Heart right ventricle (tissue), 16 donors: ENCODE measurements around the gene ADAMTS3. TPM values are rescaled to one million over a fixed set of nuclear protein-coding genes. Genes with fewer than 3 reads are reported as not detected.

Experiments
- ATAC-seq, 8 donors: fragments of 200-7000 bp; cut with Tn5 transposase; one replicate each; pipeline ENCODE4 v1.9.1; 2020; ENCODE audit warnings: mild to moderate bottlenecking in 8 of 8, moderate library complexity in 8 of 8, moderate number of reproducible peaks in 1 of 8
- DNase-seq, 2 donors: peaks; one replicate each; pipeline ENCODE4 v3.0.0-alpha.2; 2020
- H3K27ac ChIP-seq, 10 donors: fragments of 200-600 bp; sonication (generic) in 2 of 10; one replicate each; pipeline versions ENCODE4 v1.5.0 to v1.8.0; 2020 to 2022; ENCODE audit warnings: mild to moderate bottlenecking in 3 of 10
- H3K27me3 ChIP-seq, 7 donors: fragments of 200-600 bp; one replicate each; pipeline ENCODE4 v1.8.0; 2021 to 2022; ENCODE audit warnings: mild to moderate bottlenecking in 2 of 7
- H3K36me3 ChIP-seq, 9 donors: fragments of 200-600 bp; sonication (generic) in 1 of 9; one replicate each; pipeline versions ENCODE4 v1.5.0 to v1.8.0; 2020 to 2022; ENCODE audit warnings: mild to moderate bottlenecking in 2 of 9
- H3K4me1 ChIP-seq, 9 donors: fragments of 200-600 bp; sonication (generic) in 1 of 9; one replicate each; pipeline versions ENCODE4 v1.5.0 to v1.8.0; 2020 to 2022; ENCODE audit warnings: mild to moderate bottlenecking in 4 of 9
- H3K4me3 ChIP-seq, 10 donors: fragments of 200-600 bp; sonication (generic) in 2 of 10; one replicate each; pipeline versions ENCODE4 v1.5.0 to v1.8.0; 2020 to 2022; ENCODE audit warnings: mild to moderate bottlenecking in 7 of 10, moderate library complexity in 2 of 10
- H3K9me3 ChIP-seq, 11 donors: fragments of 200-600 bp in 10 of 11; sonication (generic) in 2 of 11; one replicate each; pipeline versions ENCODE4 v1.5.0 to v1.8.0; 2013 to 2022; ENCODE audit warnings: mild to moderate bottlenecking in 2 of 11, control low read depth in 1 of 11, moderate library complexity in 1 of 11
- WGBS, 2 donors: extraction: QIAGEN DNeasy Blood & Tissue Kit; methylation state at CpG; one replicate each; pipeline ENCODE4 v1.1.7; 2013; ENCODE audit warnings: inconsistent platforms in 1 of 2; 5-methylcytosine and 5-hydroxymethylcytosine counted together
- intact Hi-C, 10 donors: fragments of 100-400 bp; cut with DNase I; formaldehyde crosslinking; loops; one replicate each; pipeline versions ENCODE4 v1.11.1 to v1.14.2; 2022
- polyA plus RNA-seq, 2 donors: library from polyadenylated mRNA; stranded (reverse); fragments of 200-250 nt; gene quantifications; one replicate each; pipeline ENCODE4 v1.2.3, GENCODE V29; 2013
- total RNA-seq, 10 donors: library from RNA; stranded (reverse); fragmentation: NEBNext Ultra II Directional in 3 of 10; extraction: Animal tissue kit (Norgen Biotek cat#: 25700) in 3 of 10; gene quantifications; one replicate each; pipeline versions ENCODE4 v1.2.1 to v1.2.4, GENCODE V29; 2021 to 2023
- TF ChIP-seq, protein P1 (sequence below), 9 donors: fragments of 200-600 bp; sonication (generic) in 2 of 9; IDR thresholded peaks; one replicate each; pipeline versions ENCODE4 v1.5.0 to v1.8.0; 2021 to 2022; ENCODE audit warnings: antibody characterized with exemption in 9 of 9, mild to moderate bottlenecking in 5 of 9, moderate library complexity in 1 of 9
- donor health status: Arrhythmogenic right ventricular cardiomyopathy.
- donor health status: ischemic (EF 13 %, LVEDD 7.1; RV severe dilation, severe dysfunction).
- donor health status: healthy with polysubstance abuse.
- donor health status: DM: no; HTN: yes; CAD: no.
- donor health status: DM: no; HTN: no; CAD: no.
- donor health status: ischemic (EF 25% LVEDD 6.9; RV normal size, moderate dysfunction).
- donor health status: ischemic (EF 25% LVEDD 5.7; RV mildly dilated, moderate dysfunction).
- donor health status: healthy.
- donor health status: DM: yes; HTN: yes; CAD: no.
- donor health status: Ischemic cardiomyopathy.
- donor health status: ischemic (EF 35%, LVEDD 5.7; RV mildly dilated, moderate dysfunction).
- donor health status: nonischemic (EF 11% LVEDD 7.7; RV severe dilation, severe dysfunction).
- donor health status: DM: yes; HTN: yes; CAD: no.
- donor health status: PGD.
- donor health status: ischemic (EF 29% LVEDD 5.4; RV normal size, mild dysfunction).
- donor health status: nonischemic (EF 23%, LVEDD 6.1; RV moderate dilation, normal function).

Gene ADAMTS3
- total and polyA plus RNA-seq, 12 donors: 0.23 to 1.1 (median 0.54) TPM

DNA sequence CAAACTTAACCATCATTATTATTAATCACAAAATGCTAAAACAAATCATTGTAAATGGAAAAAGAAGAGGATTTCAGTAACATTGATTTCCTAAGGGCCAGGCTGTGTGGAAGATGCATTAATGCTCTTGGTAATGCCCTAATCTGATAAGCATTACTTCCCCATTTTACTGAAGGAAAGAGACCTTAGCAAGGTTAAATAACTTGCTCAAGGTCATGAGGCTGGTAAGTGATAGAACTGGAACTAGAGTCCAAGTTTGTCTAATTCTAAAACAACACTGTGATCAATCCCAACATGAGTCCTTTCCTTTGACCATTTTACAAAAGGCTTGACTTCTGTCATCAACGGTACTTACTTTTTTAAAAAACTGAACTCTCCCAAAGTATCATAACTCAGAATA, 32.6 kb downstream of the ADAMTS3 start:
- no peaks in the 10 kb centered on the region for H3K36me3 ChIP-seq
- no peak overlapping the region for H3K4me3 ChIP-seq
- DNase-seq: no peak
- TF ChIP-seq, protein P1, sequence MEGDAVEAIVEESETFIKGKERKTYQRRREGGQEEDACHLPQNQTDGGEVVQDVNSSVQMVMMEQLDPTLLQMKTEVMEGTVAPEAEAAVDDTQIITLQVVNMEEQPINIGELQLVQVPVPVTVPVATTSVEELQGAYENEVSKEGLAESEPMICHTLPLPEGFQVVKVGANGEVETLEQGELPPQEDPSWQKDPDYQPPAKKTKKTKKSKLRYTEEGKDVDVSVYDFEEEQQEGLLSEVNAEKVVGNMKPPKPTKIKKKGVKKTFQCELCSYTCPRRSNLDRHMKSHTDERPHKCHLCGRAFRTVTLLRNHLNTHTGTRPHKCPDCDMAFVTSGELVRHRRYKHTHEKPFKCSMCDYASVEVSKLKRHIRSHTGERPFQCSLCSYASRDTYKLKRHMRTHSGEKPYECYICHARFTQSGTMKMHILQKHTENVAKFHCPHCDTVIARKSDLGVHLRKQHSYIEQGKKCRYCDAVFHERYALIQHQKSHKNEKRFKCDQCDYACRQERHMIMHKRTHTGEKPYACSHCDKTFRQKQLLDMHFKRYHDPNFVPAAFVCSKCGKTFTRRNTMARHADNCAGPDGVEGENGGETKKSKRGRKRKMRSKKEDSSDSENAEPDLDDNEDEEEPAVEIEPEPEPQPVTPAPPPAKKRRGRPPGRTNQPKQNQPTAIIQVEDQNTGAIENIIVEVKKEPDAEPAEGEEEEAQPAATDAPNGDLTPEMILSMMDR (IDR thresholded peaks at IDR 0.05): no peak
- ATAC-seq: no peak
- WGBS, 2 donors: 97 to 100% methylated on average over 1 of the region's 1 CpG
- no peaks in the 10 kb centered on the region for H3K4me1 ChIP-seq
- intact Hi-C loops: no loop called here
- H3K9me3 ChIP-seq: peaks cover 0 to 20% (median 0%) of the 10 kb centered on the region in 11 donors
- H3K27me3 ChIP-seq: no peaks in the 10 kb centered on the region
- H3K27ac ChIP-seq: no peak overlapping the region

DNA sequence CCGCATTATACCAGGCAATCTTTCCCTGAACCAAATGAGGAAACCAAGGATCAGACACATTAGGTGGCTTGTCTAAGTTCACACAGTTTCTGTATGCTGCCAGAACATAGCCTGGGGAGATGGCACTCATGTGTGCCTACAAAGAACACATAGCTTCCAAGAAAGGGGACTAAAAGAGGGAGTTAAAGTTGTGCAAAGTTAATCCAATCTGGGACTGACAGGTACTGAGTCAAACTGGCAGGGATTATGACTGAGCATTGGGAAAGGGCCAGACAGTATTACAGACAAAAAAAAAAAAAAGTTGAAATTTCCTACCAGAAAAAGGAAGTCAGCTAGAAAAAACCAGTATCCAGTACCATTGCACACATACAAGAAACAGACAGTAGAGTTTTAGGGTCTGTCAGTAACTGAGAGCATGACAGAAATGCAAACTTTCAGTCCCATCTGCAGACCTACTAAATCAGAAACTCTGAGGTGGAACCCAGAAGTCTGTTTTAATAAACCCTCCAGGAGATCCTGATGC, 37.2 kb downstream of the ADAMTS3 start:
- intact Hi-C loops: loop anchor here in 1 of 10 donors (2.0 kb wide), 1 partner anchor 41 kb away; no protein-coding TSS in a partner anchor
- Histone ChIP-seq H3K9me3 (no peaks in the 10 kb centered on the region), H3K4me3 (no peak overlapping the region), H3K36me3 (no peaks in the 10 kb centered on the region), H3K27me3 (no peaks in the 10 kb centered on the region), H3K27ac (no peak overlapping the region), H3K4me1 (no peaks in the 10 kb centered on the region)
- TF ChIP-seq, protein P1 (IDR thresholded peaks at IDR 0.05): no peak
- ATAC-seq (no peak), DNase-seq (no peak)
- WGBS, 2 donors: 98 to 100% methylated on average over 1 of the region's 1 CpG

DNA sequence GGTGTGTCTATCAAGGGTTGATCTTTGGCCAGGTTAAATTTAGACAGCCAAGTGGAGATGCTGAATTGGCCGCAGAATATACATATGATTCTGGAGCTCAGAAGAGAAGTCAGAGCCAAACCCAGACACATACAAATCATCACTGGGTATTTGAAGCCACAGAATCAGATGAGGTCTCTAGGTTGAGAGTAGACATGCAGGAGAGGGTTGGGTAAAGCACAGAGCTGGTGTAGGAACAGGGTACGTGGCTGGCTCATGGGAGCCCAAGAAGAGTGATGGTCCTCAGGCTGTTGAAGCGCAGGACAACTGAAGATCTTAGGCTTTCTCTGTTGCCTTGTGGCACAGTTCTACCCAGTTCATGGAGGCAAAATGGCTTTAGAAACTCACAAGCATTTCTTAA, 37.7 kb downstream of the ADAMTS3 start:
- no peaks in the 10 kb centered on the region for H3K9me3 ChIP-seq
- TF ChIP-seq, protein P1 (IDR thresholded peaks at IDR 0.05): no peak
- H3K4me1 ChIP-seq: peaks cover 0 to 3% (median 0%) of the 10 kb centered on the region in 9 donors
- WGBS, 2 donors: 87 to 89% methylated on average over 3 of the region's 3 CpGs
- H3K4me3 ChIP-seq: no peak overlapping the region
- H3K27ac ChIP-seq: no peak overlapping the region
- H3K27me3 ChIP-seq: no peaks in the 10 kb centered on the region
- intact Hi-C loops: loop anchor here in 1 of 10 donors (2.0 kb wide), 1 partner anchor 41 kb away; no protein-coding TSS in a partner anchor
- DNase-seq (no peak), ATAC-seq (no peak)
- H3K36me3 ChIP-seq: no peaks in the 10 kb centered on the region

DNA sequence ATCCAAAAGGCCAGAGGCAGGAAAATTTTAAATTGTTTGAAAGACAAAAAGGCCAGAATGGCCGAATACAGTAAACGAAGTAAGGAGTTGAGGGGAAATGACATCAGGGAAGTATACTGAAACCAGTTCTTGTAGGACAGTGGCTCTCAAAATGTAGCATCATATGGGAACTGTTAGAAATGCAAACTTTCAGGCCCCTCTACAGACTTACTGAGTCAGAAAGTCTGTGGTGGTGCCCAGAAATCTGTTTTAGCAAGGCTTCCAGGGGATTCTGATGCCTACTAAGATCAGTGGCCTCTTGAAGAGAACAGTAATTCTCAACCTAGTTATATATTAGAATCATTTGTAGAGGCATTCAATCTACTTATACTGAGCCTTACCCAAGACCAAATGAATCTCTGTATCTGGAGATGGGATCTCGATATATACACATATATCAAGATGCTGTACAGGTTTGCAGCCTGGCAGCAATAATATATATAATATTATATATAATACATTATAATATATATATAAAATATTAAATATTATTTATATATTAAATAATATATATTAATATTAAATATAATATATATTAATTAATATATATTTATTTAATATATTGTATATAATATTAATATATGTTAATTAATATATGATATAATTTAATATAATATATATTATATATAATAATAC, 39.7 kb downstream of the ADAMTS3 start:
- H3K27me3 ChIP-seq: no peaks in the 10 kb centered on the region
- no peak for ATAC-seq
- H3K27ac ChIP-seq: no peak overlapping the region
- TF ChIP-seq, protein P1 (IDR thresholded peaks at IDR 0.05): no peak
- 96 to 97% methylated on average over 3 of the region's 3 CpGs for WGBS, 2 donors
- H3K9me3 ChIP-seq: no peaks in the 10 kb centered on the region
- H3K36me3 ChIP-seq: no peaks in the 10 kb centered on the region
- no peak overlapping the region for H3K4me3 ChIP-seq
- H3K4me1 ChIP-seq: peaks cover 0 to 13% (median 0%) of the 10 kb centered on the region in 9 donors
- intact Hi-C loops: no loop called here
- DNase-seq: no peak
